ENCODE data around the gene ACTR2. TPM values are rescaled to one million over a fixed set of nuclear protein-coding genes. Genes with fewer than 3 reads are reported as not detected.

The ACTR2 gene
- total RNA-seq, 1 experiment from 2014 or later, result 347 TPM

- H3K36me3 ChIP-seq (ENCODE audit: control insufficient read depth, insufficient read depth, low read length), result no peaks in the 10 kb centered on the region
- no peak overlapping the region for H3K4me3 ChIP-seq (ENCODE audit: low read depth in 2 of 2, low read length in 2 of 2)
- peaks cover 11% of the 10 kb centered on the region for H3K4me1 ChIP-seq (ENCODE audit: control insufficient read depth, insufficient read depth, low read length)
- H3K27ac ChIP-seq (ENCODE audit: low read length), result no peak overlapping the region
- ChIA-PET CTCF (no interaction called here), POLR2A (no interaction called here)
- DNase-seq (ENCODE audit: low read depth, low spot score) (no peak), ATAC-seq (no peak)
- H3K27me3 ChIP-seq (ENCODE audit: control insufficient read depth, insufficient read depth, low read length), result no peaks in the 10 kb centered on the region
- TF ChIP-seq CTCF (IDR thresholded peaks at IDR 0.05), result no peak
- no peak for TF ChIP-seq POLR2AphosphoS5 (IDR thresholded peaks at IDR 0.05; ENCODE audit: low read depth, low read length)
- no peak for TF ChIP-seq SIN3A (IDR thresholded peaks at IDR 0.05; ENCODE audit: borderline replicate concordance, insufficient read depth, low read depth, low read length)
- TF ChIP-seq TCF7L2 (IDR thresholded peaks at IDR 0.05; ENCODE audit: low read depth, low read length), result no peak
- TF ChIP-seq REST (IDR thresholded peaks at IDR 0.05; ENCODE audit: insufficient read depth in 1 of 2, low read depth in 2 of 2, low read length in 1 of 2), result no peak
- intact Hi-C loops (cut with micrococcal nuclease; ENCODE audit: unreplicated experiment), result no loop called here
- BruUV-seq (replicated peaks), result no TSS peak
- in situ Hi-C loops (cut with HindIII; ENCODE audit: low pct_unique_long_range_greater_than_20kb, low sequenced_read_pairs), result no loop called here
- no peaks in the 10 kb centered on the region for H3K9me3 ChIP-seq (ENCODE audit: control insufficient read depth, insufficient read depth, low read depth, low read length)
Measured at GRCh38 chr2:65305934-65306333, 78.3 kb downstream of the ACTR2 start.

- ATAC-seq, result peak; percentile 42
- in situ Hi-C loops (cut with HindIII; ENCODE audit: low pct_unique_long_range_greater_than_20kb, low sequenced_read_pairs), result no loop called here
- peaks cover 15% of the 10 kb centered on the region for H3K36me3 ChIP-seq (ENCODE audit: control insufficient read depth, insufficient read depth, low read length)
- H3K4me1 ChIP-seq (ENCODE audit: control insufficient read depth, insufficient read depth, low read length), result no peaks in the 10 kb centered on the region
- POLR2A ChIA-PET, result no interaction called here
- H3K4me3 ChIP-seq (ENCODE audit: low read depth in 2 of 2, low read length in 2 of 2), result no peak overlapping the region
- BruUV-seq (replicated peaks), result no TSS peak
- H3K9me3 ChIP-seq (ENCODE audit: control insufficient read depth, insufficient read depth, low read depth, low read length), result no peaks in the 10 kb centered on the region
- no peak overlapping the region for H3K27ac ChIP-seq (ENCODE audit: low read length)
- no peaks in the 10 kb centered on the region for H3K27me3 ChIP-seq (ENCODE audit: control insufficient read depth, insufficient read depth, low read length)
- TF ChIP-seq REST (IDR thresholded peaks at IDR 0.05; ENCODE audit: insufficient read depth in 1 of 2, low read depth in 2 of 2, low read length in 1 of 2), result no peak
- no peak for TF ChIP-seq CTCF (IDR thresholded peaks at IDR 0.05)
- TF ChIP-seq POLR2AphosphoS5 (IDR thresholded peaks at IDR 0.05; ENCODE audit: low read depth, low read length), result no peak
- TF ChIP-seq TCF7L2 (IDR thresholded peaks at IDR 0.05; ENCODE audit: low read depth, low read length), result no peak
- no peak for TF ChIP-seq SIN3A (IDR thresholded peaks at IDR 0.05; ENCODE audit: borderline replicate concordance, insufficient read depth, low read depth, low read length)
- CTCF ChIA-PET, result interaction anchor here (1.5 kb wide), 1 partner anchor 10 kb away, joined by 3 read pairs; no protein-coding TSS in a partner anchor
- DNase-seq (ENCODE audit: low read depth, low spot score), result no peak
- intact Hi-C loops (cut with micrococcal nuclease; ENCODE audit: unreplicated experiment), result no loop called here
Measured at GRCh38 chr2:65309699-65310098, 82.1 kb downstream of the ACTR2 start.
